Transverse colon (tissue), 4 donors: ENCODE results near the gene LY6G6C. TPM values are rescaled to one million over a fixed set of nuclear protein-coding genes. Genes with fewer than 3 reads are reported as not detected.
A peak's percentile ranks its signal among the peaks of the same experiment; 100 is the strongest.

Experiments used
- DNase-seq: peaks from one replicate; pipeline ENCODE4 v3.0.0-alpha.2; 2019
- H3K27ac ChIP-seq, 4 donors: fragments of 200-600 bp; sonication (generic); 2 replicates each; pipeline ENCODE4 v1.5.1; 2016 to 2018; ENCODE audit warnings: inconsistent platforms in 4 of 4
- H3K27me3 ChIP-seq: fragments of 200-600 bp; sonication (generic); 2 replicates; pipeline ENCODE4 v1.5.1; 2017; ENCODE audit warnings: inconsistent platforms
- H3K36me3 ChIP-seq, 4 donors: fragments of 200-600 bp; sonication (generic); 2 replicates each; pipeline ENCODE4 v1.5.1; 2017 to 2019; ENCODE audit warnings: inconsistent platforms in 4 of 4
- H3K4me1 ChIP-seq, 4 donors: fragments of 200-600 bp; sonication (generic); 2 replicates each; pipeline ENCODE4 v1.5.1; 2017 to 2020; ENCODE audit warnings: inconsistent platforms in 4 of 4
- H3K4me3 ChIP-seq, 4 donors: fragments of 200-600 bp; sonication (generic); 1 replicate in 1 of 4; 2 replicates in 3 of 4; pipeline versions ENCODE4 v1.5.1 to v1.6.1; 2017 to 2019; ENCODE audit warnings: inconsistent platforms in 4 of 4
- H3K9me3 ChIP-seq, 2 donors: fragments of 200-600 bp; sonication (generic); 2 replicates each; pipeline ENCODE4 v1.5.1; 2017 to 2019; ENCODE audit warnings: inconsistent platforms in 2 of 2
- EP300 ChIP-seq: sonication (generic); formaldehyde crosslinking; IDR thresholded peaks from one replicate; pipeline ENCODE4 v1.6.1; 2017; ENCODE audit warnings: antibody characterized with exemption, low read depth
- POLR2A ChIP-seq: fragments of 450-650 bp; IDR thresholded peaks from one replicate; pipeline ENCODE4 v1.6.1; 2016; ENCODE audit warnings: antibody characterized with exemption, mild to moderate bottlenecking, moderate library complexity
- POLR2AphosphoS5 ChIP-seq, 3 donors: sonication (generic); formaldehyde crosslinking; IDR thresholded peaks; one replicate each; pipeline ENCODE4 v1.6.1; 2016; ENCODE audit warnings: antibody characterized with exemption in 3 of 3
- WGBS, 2 donors: methylation state at CpG; one replicate each; pipeline ENCODE4 v1.1.5; 2018; ENCODE audit warnings: low coverage in 1 of 2; 5-methylcytosine and 5-hydroxymethylcytosine counted together
- in situ Hi-C, 4 donors: fragments of 200-750 bp; cut with MboI; loops; one replicate each; pipeline versions ENCODE4 v1.15.0 to v1.15.1; 2017; ENCODE audit warnings: low sequenced_read_pairs in 3 of 4, low pct_ligation_motif_present in 1 of 4, low pct_unique_long_range_greater_than_20kb in 1 of 4
- intact Hi-C: fragments of 100-400 bp; cut with DNase I; formaldehyde crosslinking; loops from one replicate; pipeline ENCODE4 v1.15.1; 2023; ENCODE audit warnings: low total_unique reads
- total RNA-seq, 4 donors: library from RNA; depleted of rRNA; stranded (reverse); fragments of >200 nt; gene quantifications; one replicate each; pipeline ENCODE4 v1.1.0, GENCODE V29; 2016
- TF ChIP-seq, protein P1 (sequence below), 5 experiments: fragments of 200-600 bp in 3 of 5; fragments of 450-650 bp in 2 of 5; sonication (generic) in 3 of 5; IDR thresholded peaks; 1 replicate in 2 of 5; 2 replicates in 3 of 5; pipeline ENCODE4 v1.5.1; 2016 to 2017; ENCODE audit warnings: antibody characterized with exemption in 5 of 5, inconsistent platforms in 3 of 5, mild to moderate bottlenecking in 2 of 5, moderate library complexity in 1 of 5

LY6G6C gene
- total RNA-seq, 4 donors from 2014 or later, result not detected

DNA sequence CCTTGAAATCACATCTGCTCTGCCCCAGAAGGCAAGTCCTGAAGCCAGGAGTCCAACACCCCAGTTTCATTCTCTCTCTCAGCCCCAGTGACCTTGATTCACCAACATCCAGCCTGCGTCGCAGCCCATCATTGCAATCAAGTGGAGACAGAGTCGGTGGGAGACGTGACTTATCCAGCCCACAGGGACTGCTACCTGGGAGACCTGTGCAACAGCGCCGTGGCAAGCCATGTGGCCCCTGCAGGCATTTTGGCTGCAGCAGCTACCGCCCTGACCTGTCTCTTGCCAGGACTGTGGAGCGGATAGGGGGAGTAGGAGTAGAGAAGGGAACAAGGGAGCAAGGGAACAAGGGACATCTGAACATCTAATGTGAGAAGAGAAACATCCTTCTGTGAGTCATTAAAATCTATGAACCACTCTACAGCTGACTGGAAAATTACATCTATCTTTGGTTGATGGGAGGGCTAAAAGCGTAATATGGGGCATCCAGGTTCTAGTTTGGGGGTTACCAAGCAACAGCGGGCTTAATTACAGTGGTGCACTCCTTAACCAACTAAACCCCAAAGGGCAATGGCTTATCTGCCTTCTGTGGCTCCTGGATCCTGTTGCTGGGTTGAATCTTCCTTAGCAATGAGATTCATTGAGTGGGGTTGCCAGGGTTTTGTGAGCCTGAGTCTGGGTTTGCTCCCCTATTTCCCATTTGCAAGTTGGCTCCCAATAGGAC, 3.9 kb downstream of the LY6G6C start:
- WGBS, 2 donors, result 74 to 81% methylated on average over 5 to 10 of the region's 10 CpGs
- Histone ChIP-seq H3K4me3 (no peak overlapping the region), H3K4me1 (peaks cover 0 to 36% (median 26%) of the 10 kb centered on the region in 4 donors), H3K27ac (peak overlapping the region; percentile 13 to 63 (median 56)), H3K9me3 (no peaks in the 10 kb centered on the region), H3K27me3 (no peaks in the 10 kb centered on the region), H3K36me3 (no peaks in the 10 kb centered on the region)
- in situ Hi-C loops (no loop called here), intact Hi-C loops (no loop called here)
- TF ChIP-seq EP300 (no peak), POLR2AphosphoS5 (IDR thresholded peaks at IDR 0.05) (no peak), POLR2A (no peak)
- TF ChIP-seq, protein P1, sequence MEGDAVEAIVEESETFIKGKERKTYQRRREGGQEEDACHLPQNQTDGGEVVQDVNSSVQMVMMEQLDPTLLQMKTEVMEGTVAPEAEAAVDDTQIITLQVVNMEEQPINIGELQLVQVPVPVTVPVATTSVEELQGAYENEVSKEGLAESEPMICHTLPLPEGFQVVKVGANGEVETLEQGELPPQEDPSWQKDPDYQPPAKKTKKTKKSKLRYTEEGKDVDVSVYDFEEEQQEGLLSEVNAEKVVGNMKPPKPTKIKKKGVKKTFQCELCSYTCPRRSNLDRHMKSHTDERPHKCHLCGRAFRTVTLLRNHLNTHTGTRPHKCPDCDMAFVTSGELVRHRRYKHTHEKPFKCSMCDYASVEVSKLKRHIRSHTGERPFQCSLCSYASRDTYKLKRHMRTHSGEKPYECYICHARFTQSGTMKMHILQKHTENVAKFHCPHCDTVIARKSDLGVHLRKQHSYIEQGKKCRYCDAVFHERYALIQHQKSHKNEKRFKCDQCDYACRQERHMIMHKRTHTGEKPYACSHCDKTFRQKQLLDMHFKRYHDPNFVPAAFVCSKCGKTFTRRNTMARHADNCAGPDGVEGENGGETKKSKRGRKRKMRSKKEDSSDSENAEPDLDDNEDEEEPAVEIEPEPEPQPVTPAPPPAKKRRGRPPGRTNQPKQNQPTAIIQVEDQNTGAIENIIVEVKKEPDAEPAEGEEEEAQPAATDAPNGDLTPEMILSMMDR (IDR thresholded peaks at IDR 0.05), result no peak
- DNase-seq, result no peak

DNA sequence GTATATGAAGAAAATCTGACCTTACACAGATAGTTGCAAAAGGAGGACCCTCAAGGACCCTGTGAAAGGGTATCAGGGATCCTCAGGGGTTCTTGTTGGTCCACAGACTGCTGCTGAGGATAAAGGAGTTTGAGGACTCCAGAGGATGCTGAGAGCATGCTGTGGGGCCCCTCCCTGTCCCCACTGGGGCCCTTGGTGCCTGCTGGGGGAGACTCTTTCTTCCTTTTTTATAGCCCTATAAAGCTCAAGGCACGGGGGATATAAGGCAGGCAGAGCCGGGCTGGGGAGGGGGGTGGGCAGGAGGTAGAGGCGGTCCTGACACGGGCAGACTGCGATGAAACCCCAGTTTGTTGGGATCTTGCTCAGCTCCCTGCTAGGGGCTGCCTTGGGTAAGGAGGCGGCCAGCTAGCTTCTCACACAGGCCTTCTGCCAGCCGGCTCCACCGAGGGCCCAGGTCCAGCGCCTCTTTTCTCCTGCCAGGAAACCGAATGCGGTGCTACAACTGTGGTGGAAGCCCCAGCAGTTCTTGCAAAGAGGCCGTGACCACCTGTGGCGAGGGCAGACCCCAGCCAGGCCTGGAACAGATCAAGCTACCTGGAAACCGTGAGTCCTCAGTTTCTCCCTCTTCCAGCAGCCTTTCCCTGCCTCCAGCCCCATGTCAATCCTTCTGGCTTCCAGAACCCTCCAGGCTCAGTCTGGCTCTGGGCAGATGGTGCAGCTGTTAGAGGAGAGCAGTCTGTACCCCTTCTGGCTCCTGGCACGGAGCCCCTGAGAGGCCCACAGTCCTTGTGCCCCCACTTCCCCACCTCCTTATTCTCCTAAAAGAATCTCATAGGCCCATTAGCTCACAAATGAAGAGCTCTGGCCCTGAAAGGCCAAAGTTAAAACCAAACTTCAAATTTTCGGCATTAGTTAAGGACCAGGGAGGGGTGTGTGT, 6.3 kb downstream of the LY6G6C start, which contains the start of gene LY6G6D:
Gene LY6G6D (plus strand): TSS at position 327 of the 937 bp plus-strand sequence. CDS start 8 bp downstream, at position 335.
- H3K36me3 ChIP-seq, result no peaks in the 10 kb centered on the region
- DNase-seq, result no peak
- peak within 1 kb of the TSS; percentile 15 to 64 (median 44) for H3K27ac ChIP-seq
- TF ChIP-seq POLR2A (no peak), POLR2AphosphoS5 (IDR thresholded peaks at IDR 0.05) (no peak), EP300 (no peak)
- TF ChIP-seq, protein P1 (IDR thresholded peaks at IDR 0.05), result no peak
- WGBS, 2 donors, result 60% methylated on average over 9 of the region's 16 CpGs; no CpG with 5 or more reads in 1 of the 2 donors
- in situ Hi-C loops, result no loop called here
- no peaks in the 10 kb centered on the region for H3K27me3 ChIP-seq
- intact Hi-C loops, result no loop called here
- H3K4me3 ChIP-seq, result no peak within 1 kb of the TSS
- peaks cover 0 to 45% (median 32%) of the 10 kb centered on the region in 4 donors for H3K4me1 ChIP-seq
- no peaks in the 10 kb centered on the region for H3K9me3 ChIP-seq

DNA sequence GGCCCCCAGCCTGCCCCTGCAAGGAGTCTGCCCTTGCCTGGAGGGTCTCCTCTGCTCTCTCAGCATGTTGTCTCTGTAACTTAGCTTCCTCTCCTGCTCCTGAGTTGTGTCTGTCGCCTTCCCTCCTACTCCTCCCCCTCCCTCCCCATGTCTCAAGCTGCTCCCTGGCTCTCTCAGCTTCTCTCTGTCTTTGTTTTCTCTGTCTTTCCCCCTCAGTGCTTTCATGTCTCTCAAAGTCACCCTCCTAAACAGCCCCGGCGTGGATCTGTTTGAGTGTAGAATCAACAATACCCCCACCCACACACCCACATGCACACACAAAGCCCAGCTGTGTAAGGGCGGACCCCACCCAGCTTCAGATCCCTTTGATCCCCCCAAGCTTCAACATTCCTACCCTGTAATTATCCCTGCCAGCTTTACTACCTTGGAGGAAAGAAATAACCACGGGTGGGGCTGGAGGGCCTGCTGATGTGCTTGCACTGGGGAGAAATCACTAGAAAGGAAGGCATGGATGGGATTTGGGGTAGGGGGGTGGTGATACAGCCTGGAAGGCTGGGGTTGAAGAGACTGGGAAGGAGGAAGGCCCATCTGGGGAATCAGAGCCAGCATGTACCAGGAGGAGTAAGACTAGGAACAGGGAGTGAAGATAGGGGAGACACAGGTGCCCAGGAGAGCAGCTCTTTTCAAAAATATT, 7.4 kb downstream of the LY6G6C start:
- H3K4me3 ChIP-seq, result no peak overlapping the region
- H3K4me1 ChIP-seq, result peaks cover 0 to 43% (median 31%) of the 10 kb centered on the region in 4 donors
- TF ChIP-seq, protein P1 (IDR thresholded peaks at IDR 0.05), result no peak
- no peak for TF ChIP-seq POLR2AphosphoS5 (IDR thresholded peaks at IDR 0.05)
- no peak for TF ChIP-seq EP300
- no peak for TF ChIP-seq POLR2A
- H3K27me3 ChIP-seq, result no peaks in the 10 kb centered on the region
- in situ Hi-C loops (no loop called here), intact Hi-C loops (no loop called here)
- no peaks in the 10 kb centered on the region for H3K36me3 ChIP-seq
- H3K9me3 ChIP-seq, result no peaks in the 10 kb centered on the region
- H3K27ac ChIP-seq, result peak overlapping the region; percentile 38 to 64 (median 48)
- 20 to 23% methylated on average over 5 of the region's 5 CpGs for WGBS, 2 donors
- DNase-seq, result peak; percentile 34
